SW 1271 (cell line): ENCODE results near the gene CD82.

ENCODE experiments used
- DNase-seq, 2 experiments: peaks; one replicate each; lab custom pipeline; 2025; lab: John Stamatoyannopoulos, UW

CD82 gene

GRCh38 chr11:44561964-44562734 is 3.3 kb upstream of the CD82 start:
- no peak for DNase-seq

GRCh38 chr11:44562845-44563460 is 2.5 kb upstream of the CD82 start:
- DNase-seq = no peak

GRCh38 chr11:44563711-44564110 is 1.8 kb upstream of the CD82 start:
- no peak for DNase-seq

GRCh38 chr11:44564166-44564565 is 1.3 kb upstream of the CD82 start:
- no peak for DNase-seq

GRCh38 chr11:44564670-44565210 is 723 bp upstream of the CD82 start:
- DNase-seq = no peak

- no peak for DNase-seq
Observed at GRCh38 chr11:44565953-44566949, 788 bp downstream of the CD82 start.

- no peak for DNase-seq
Observed at GRCh38 chr11:44566952-44567875, 1.8 kb downstream of the CD82 start.

GRCh38 chr11:44567876-44568256 is 2.4 kb downstream of the CD82 start:
- no peak for DNase-seq

GRCh38 chr11:44568331-44568657 is 2.8 kb downstream of the CD82 start:
- DNase-seq = no peak

- peak; percentile 68 to 82 for DNase-seq
Observed at GRCh38 chr11:44568658-44569473, 3.4 kb downstream of the CD82 start.

GRCh38 chr11:44570411-44571155 is 5.1 kb downstream of the CD82 start:
- no peak for DNase-seq

- no peak for DNase-seq
Observed at GRCh38 chr11:44571871-44572270, 6.4 kb downstream of the CD82 start.

- DNase-seq = no peak
Observed at GRCh38 chr11:44572436-44572835, 7.0 kb downstream of the CD82 start.

GRCh38 chr11:44572884-44573283 is 7.4 kb downstream of the CD82 start:
- DNase-seq = no peak

- DNase-seq = no peak
Observed at GRCh38 chr11:44573333-44573732, 7.9 kb downstream of the CD82 start.

- peak in 1 of 2 experiments; percentile 38 for DNase-seq
Observed at GRCh38 chr11:44574610-44575287, 9.3 kb downstream of the CD82 start.

GRCh38 chr11:44575288-44575672 is 9.8 kb downstream of the CD82 start:
- DNase-seq = no peak

- DNase-seq = no peak
Observed at GRCh38 chr11:44575962-44576361, 10.5 kb downstream of the CD82 start.

GRCh38 chr11:44576656-44577055 is 11.2 kb downstream of the CD82 start:
- no peak for DNase-seq
